Heart left ventricle (tissue), 16 donors: ENCODE results near the gene HSD3B2. TPM values are rescaled to one million over a fixed set of nuclear protein-coding genes. Genes with fewer than 3 reads are reported as not detected.
A peak's percentile ranks its signal among the peaks of the same experiment; 100 is the strongest.

Experiments used
- ATAC-seq, 4 donors: fragments of 200-7000 bp; cut with Tn5 transposase; one replicate each; pipeline ENCODE4 v1.9.1; 2020 to 2022; ENCODE audit warnings: moderate library complexity in 4 of 4, mild to moderate bottlenecking in 3 of 4, moderate number of reproducible peaks in 1 of 4
- DNase-seq, 5 donors: peaks; one replicate each; pipeline ENCODE4 v3.0.0-alpha.2; 2020
- H3K27ac ChIP-seq, 12 donors: fragments of 200-600 bp; sonication (generic) in 4 of 12; one replicate each; pipeline versions ENCODE4 v1.5.0 to v1.8.0; 2016 to 2022; ENCODE audit warnings: mild to moderate bottlenecking in 2 of 12
- H3K27me3 ChIP-seq, 9 donors: fragments of 200-600 bp; sonication (generic) in 2 of 9; one replicate each; pipeline versions ENCODE4 v1.5.1 to v1.8.0; 2016 to 2022; ENCODE audit warnings: mild to moderate bottlenecking in 3 of 9
- H3K36me3 ChIP-seq, 9 donors: fragments of 200-600 bp; sonication (generic) in 2 of 9; one replicate each; pipeline versions ENCODE4 v1.5.0 to v1.8.0; 2018 to 2022; ENCODE audit warnings: mild to moderate bottlenecking in 2 of 9
- H3K4me1 ChIP-seq, 12 donors: fragments of 200-600 bp; sonication (generic) in 4 of 12; one replicate each; pipeline versions ENCODE4 v1.5.0 to v1.8.0; 2016 to 2022; ENCODE audit warnings: mild to moderate bottlenecking in 3 of 12
- H3K4me3 ChIP-seq, 12 donors: fragments of 200-600 bp; sonication (generic) in 4 of 12; one replicate each; pipeline versions ENCODE4 v1.5.0 to v1.8.0; 2017 to 2022; ENCODE audit warnings: mild to moderate bottlenecking in 9 of 12, moderate library complexity in 4 of 12
- H3K9me3 ChIP-seq, 12 donors: fragments of 200-600 bp; sonication (generic) in 4 of 12; one replicate each; pipeline versions ENCODE4 v1.5.0 to v1.8.0; 2016 to 2022; ENCODE audit warnings: mild to moderate bottlenecking in 1 of 12
- POLR2A ChIP-seq, 2 donors: fragments of 450-650 bp; IDR thresholded peaks; one replicate each; pipeline ENCODE4 v1.6.1; 2017; ENCODE audit warnings: antibody characterized with exemption in 2 of 2, mild to moderate bottlenecking in 2 of 2, moderate library complexity in 2 of 2
- WGBS, 4 donors: extraction: QIAGEN DNeasy Blood & Tissue Kit in 2 of 4; methylation state at CpG; one replicate each; pipeline versions ENCODE4 v1.1.5 to v1.1.7; 2013 to 2018; 5-methylcytosine and 5-hydroxymethylcytosine counted together
- intact Hi-C, 10 donors: fragments of 100-400 bp; cut with DNase I; formaldehyde crosslinking; loops; one replicate each; pipeline versions ENCODE4 v1.11.1 to v1.14.2; 2022
- polyA plus RNA-seq, 2 donors: library from polyadenylated mRNA; stranded (reverse); fragments of 200-250 nt; gene quantifications; one replicate each; pipeline ENCODE4 v1.2.3, GENCODE V29; 2013
- total RNA-seq, 9 donors: library from RNA; depleted of rRNA in 2 of 9; stranded (reverse); fragments of >200 nt in 2 of 9; fragmentation: NEBNext Ultra II Directional in 3 of 9; extraction: Animal tissue kit (Norgen Biotek cat#: 25700) in 3 of 9; gene quantifications; one replicate each; pipeline versions ENCODE4 v1.1.0 to v1.2.4, GENCODE V29; 2016 to 2023
- TF ChIP-seq, protein P1 (sequence below), 12 donors: fragments of 200-600 bp; sonication (generic) in 4 of 12; IDR thresholded peaks; one replicate each; pipeline versions ENCODE4 v1.5.0 to v1.8.0; 2018 to 2022; ENCODE audit warnings: antibody characterized with exemption in 12 of 12, mild to moderate bottlenecking in 5 of 12
- donor health status: ischemic (EF 13 %, LVEDD 7.1; RV severe dilation, severe dysfunction).
- donor health status: healthy with polysubstance abuse.
- donor health status: DM: no; HTN: yes; CAD: no.
- donor health status: DM: no; HTN: no; CAD: no.
- donor health status: ischemic (EF 25% LVEDD 6.9; RV normal size, moderate dysfunction).
- donor health status: ischemic (EF 25% LVEDD 5.7; RV mildly dilated, moderate dysfunction).
- donor health status: healthy.
- donor health status: DM: yes; HTN: yes; CAD: no.
- donor health status: ischemic (EF 35%, LVEDD 5.7; RV mildly dilated, moderate dysfunction).
- donor health status: nonischemic (EF 11% LVEDD 7.7; RV severe dilation, severe dysfunction).
- donor health status: DM: yes; HTN: yes; CAD: no.
- donor health status: PGD.
- donor health status: ischemic (EF 29% LVEDD 5.4; RV normal size, mild dysfunction).
- donor health status: nonischemic (EF 23%, LVEDD 6.1; RV moderate dilation, normal function).

HSD3B2 gene
- total and polyA plus RNA-seq, 11 donors = not detected

DNA sequence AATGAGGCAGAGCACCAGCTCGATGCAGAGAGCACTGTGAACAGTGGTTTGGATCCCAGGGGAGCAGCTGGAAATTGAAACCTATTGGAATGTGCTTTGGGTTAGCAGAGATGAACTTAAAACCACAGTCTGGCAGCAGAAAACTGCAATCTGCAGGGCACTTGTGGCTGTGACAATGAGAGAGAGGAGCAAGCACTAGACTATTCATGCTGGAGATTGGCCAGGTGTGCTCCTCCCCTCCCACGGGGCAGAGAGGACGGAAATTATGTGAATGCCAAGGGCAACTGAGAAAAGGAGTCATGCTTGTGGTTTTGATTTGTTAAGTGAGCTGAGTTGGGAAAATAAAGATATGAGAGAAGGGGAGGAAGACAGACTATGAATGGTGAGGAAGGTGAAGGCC, 38.1 kb downstream of the HSD3B2 start:
- intact Hi-C loops = no loop called here
- ATAC-seq = peak in 1 of 4 donors; percentile 41
- WGBS, 4 donors = 26 to 51% (median 36%) methylated on average over 3 of the region's 3 CpGs

DNA sequence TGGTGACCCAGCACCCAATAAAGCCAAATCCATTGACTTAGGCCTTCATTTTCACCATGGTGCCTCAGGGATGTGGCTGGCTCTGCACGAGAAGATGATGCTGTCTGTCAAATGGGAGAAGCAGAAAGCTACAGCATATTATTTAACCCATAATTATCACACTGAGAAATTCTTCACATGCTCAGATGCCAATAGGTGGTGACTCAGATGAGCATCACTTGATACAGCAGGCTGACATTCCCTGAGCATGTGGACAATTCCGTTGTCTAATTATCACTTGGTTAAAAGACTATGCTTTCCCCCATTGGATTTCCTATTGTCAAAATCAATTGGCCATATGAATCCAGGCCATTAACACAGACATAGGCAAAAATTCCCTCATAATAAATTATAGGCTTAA, 48.0 kb downstream of the HSD3B2 start:
- Histone ChIP-seq H3K36me3 (no peaks in the 10 kb centered on the region), H3K9me3 (no peaks in the 10 kb centered on the region), H3K27me3 (peaks cover 0 to 3% (median 0%) of the 10 kb centered on the region in 9 donors), H3K4me1 (no peaks in the 10 kb centered on the region), H3K27ac (no peak overlapping the region), H3K4me3 (no peak overlapping the region)
- whole genome bisulfite sequencing, 4 donors = 77 to 87% (median 82%) methylated on average over 2 of the region's 2 CpGs
- intact Hi-C loops = no loop called here
- TF ChIP-seq, protein P1, sequence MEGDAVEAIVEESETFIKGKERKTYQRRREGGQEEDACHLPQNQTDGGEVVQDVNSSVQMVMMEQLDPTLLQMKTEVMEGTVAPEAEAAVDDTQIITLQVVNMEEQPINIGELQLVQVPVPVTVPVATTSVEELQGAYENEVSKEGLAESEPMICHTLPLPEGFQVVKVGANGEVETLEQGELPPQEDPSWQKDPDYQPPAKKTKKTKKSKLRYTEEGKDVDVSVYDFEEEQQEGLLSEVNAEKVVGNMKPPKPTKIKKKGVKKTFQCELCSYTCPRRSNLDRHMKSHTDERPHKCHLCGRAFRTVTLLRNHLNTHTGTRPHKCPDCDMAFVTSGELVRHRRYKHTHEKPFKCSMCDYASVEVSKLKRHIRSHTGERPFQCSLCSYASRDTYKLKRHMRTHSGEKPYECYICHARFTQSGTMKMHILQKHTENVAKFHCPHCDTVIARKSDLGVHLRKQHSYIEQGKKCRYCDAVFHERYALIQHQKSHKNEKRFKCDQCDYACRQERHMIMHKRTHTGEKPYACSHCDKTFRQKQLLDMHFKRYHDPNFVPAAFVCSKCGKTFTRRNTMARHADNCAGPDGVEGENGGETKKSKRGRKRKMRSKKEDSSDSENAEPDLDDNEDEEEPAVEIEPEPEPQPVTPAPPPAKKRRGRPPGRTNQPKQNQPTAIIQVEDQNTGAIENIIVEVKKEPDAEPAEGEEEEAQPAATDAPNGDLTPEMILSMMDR (IDR thresholded peaks at IDR 0.05) = no peak
- TF ChIP-seq POLR2A (IDR thresholded peaks at IDR 0.05) = no peak
- DNase-seq (no peak), ATAC-seq (no peak)

More for the DNA sequence above, 38.1 kb downstream of the HSD3B2 start:
- no peak overlapping the region for H3K27ac ChIP-seq
- no peak for TF ChIP-seq POLR2A (IDR thresholded peaks at IDR 0.05)
- no peaks in the 10 kb centered on the region for H3K27me3 ChIP-seq
- no peak for DNase-seq
- H3K4me1 ChIP-seq = peaks cover 0 to 7% (median 0%) of the 10 kb centered on the region in 12 donors
- no peaks in the 10 kb centered on the region for H3K36me3 ChIP-seq
- no peaks in the 10 kb centered on the region for H3K9me3 ChIP-seq
- H3K4me3 ChIP-seq = no peak overlapping the region

DNA sequence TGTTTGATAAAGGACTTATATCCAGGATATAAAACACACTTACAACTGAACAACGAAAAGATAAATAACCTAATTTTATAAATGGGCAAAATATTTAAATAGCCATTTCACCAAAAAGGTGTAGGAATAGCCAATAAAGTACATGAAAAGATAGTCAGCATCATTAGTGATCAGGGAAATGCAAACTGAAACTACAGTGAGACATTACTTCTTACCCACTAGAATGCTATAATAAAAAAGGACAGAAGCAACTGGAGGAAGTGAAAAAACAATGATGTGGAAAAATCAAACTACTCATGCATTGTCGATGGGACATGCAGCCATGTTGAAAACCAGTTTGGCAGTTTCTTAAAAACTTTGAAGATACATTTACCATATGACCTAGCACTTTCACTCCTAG, 48.6 kb downstream of the HSD3B2 start:
- Histone ChIP-seq H3K9me3 (no peaks in the 10 kb centered on the region), H3K27ac (no peak overlapping the region), H3K4me1 (no peaks in the 10 kb centered on the region), H3K4me3 (no peak overlapping the region), H3K36me3 (no peaks in the 10 kb centered on the region), H3K27me3 (peaks cover 0 to 3% (median 0%) of the 10 kb centered on the region in 9 donors)
- intact Hi-C loops = no loop called here
- DNase-seq (no peak), ATAC-seq (no peak)
- TF ChIP-seq, protein P1 (IDR thresholded peaks at IDR 0.05) = no peak
- TF ChIP-seq POLR2A (IDR thresholded peaks at IDR 0.05) = no peak
- 54 to 88% (median 83%) methylated on average over 2 of the region's 2 CpGs for WGBS, 4 donors

DNA sequence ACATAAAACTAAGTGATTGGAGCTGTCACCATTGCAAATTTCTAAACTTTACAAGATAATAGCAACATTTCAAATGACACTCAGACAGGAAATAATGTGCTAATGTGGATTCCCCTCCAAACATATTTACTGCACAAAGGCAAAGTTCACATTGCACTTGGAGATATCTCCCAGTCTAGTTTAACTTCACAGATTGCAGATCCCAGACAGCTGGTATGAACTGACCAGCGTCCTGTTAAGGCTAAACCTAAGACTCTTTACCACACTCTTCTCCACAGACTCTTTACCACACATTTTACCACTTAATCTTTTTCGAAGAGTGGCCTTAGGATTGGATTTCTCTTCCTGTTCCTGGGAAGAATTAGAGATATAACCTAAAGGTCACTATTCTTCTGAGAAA, 51.5 kb downstream of the HSD3B2 start:
- no peaks in the 10 kb centered on the region for H3K4me1 ChIP-seq
- ATAC-seq = no peak
- no peak overlapping the region for H3K4me3 ChIP-seq
- H3K27ac ChIP-seq = no peak overlapping the region
- no peak for DNase-seq
- no peaks in the 10 kb centered on the region for H3K36me3 ChIP-seq
- TF ChIP-seq, protein P1 (IDR thresholded peaks at IDR 0.05) = no peak
- TF ChIP-seq POLR2A (IDR thresholded peaks at IDR 0.05) = no peak
- no peaks in the 10 kb centered on the region for H3K9me3 ChIP-seq
- 57 to 72% (median 65%) methylated on average over 2 of the region's 2 CpGs for WGBS, 4 donors
- H3K27me3 ChIP-seq = no peaks in the 10 kb centered on the region
- intact Hi-C loops = no loop called here

DNA sequence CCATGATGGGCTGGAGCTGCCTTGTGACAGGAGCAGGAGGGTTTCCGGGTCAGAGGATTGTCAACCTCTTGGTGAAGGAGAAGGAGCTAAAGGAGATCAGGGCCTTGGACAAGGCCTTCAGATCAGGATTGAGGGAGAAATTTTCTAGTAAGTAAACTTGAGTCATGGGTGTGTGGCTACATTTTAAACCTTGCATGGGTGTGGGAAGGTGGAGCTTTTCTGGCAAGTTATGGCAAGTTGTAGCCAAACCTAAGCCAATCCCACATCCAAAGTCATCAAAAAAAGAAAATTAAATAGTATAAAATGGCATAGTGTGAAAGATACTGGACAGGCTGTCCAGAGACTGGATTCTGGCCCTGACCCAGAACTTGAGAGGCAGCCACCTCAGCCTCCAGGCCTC, 52.3 kb downstream of the HSD3B2 start:
- intact Hi-C loops = no loop called here
- H3K4me1 ChIP-seq = no peaks in the 10 kb centered on the region
- TF ChIP-seq POLR2A (IDR thresholded peaks at IDR 0.05) = no peak
- TF ChIP-seq, protein P1 (IDR thresholded peaks at IDR 0.05) = no peak
- H3K27ac ChIP-seq = no peak overlapping the region
- H3K36me3 ChIP-seq = no peaks in the 10 kb centered on the region
- H3K27me3 ChIP-seq = no peaks in the 10 kb centered on the region
- no peak for ATAC-seq
- 80 to 97% (median 89%) methylated on average over 1 of the region's 1 CpG for WGBS, 4 donors
- no peaks in the 10 kb centered on the region for H3K9me3 ChIP-seq
- no peak for DNase-seq
- no peak overlapping the region for H3K4me3 ChIP-seq
